SU-DHL-6 (cell line): ENCODE data around the gene LRRN2.

Experiments used
- H2AFZ ChIP-seq: fragments of 200-600 bp; sonication (generic); 2 replicates; pipeline ENCODE4 v1.6.1; 2014; ENCODE audit warnings: low read depth, mild to moderate bottlenecking, moderate library complexity, mixed read lengths, antibody characterized with exemption, low read length; ENCODE audit not compliant: severe bottlenecking
- H3F3A ChIP-seq: fragments of 200-600 bp; shearing (Covaris generic); 2 replicates; pipeline ENCODE4 v1.6.0; 2016; ENCODE audit warnings: antibody characterized with exemption, mild to moderate bottlenecking; ENCODE audit not compliant: insufficient read depth
- H3K27ac ChIP-seq: fragments of 200-600 bp; sonication (generic); 2 replicates; pipeline ENCODE4 v1.5.1; 2016; ENCODE audit warnings: low read depth, mild to moderate bottlenecking, low read length, moderate library complexity, mixed read lengths
- H3K27me3 ChIP-seq: fragments of 200-600 bp; sonication (generic), shearing (Covaris generic); 2 replicates; pipeline ENCODE4 v1.6.0; 2014; ENCODE audit warnings: mild to moderate bottlenecking, low read length
- H3K36me3 ChIP-seq: fragments of 200-600 bp; sonication (generic); 2 replicates; pipeline ENCODE4 v1.6.1; 2014; ENCODE audit warnings: mild to moderate bottlenecking, low read length, mixed read lengths
- H3K4me2 ChIP-seq: fragments of 300-600, 200-600 bp; shearing (Covaris generic), sonication (generic); 2 replicates; pipeline ENCODE4 v1.6.0; 2014; ENCODE audit warnings: low read length, low read depth, mild to moderate bottlenecking; ENCODE audit not compliant: poor library complexity, severe bottlenecking
- H3K4me3 ChIP-seq: fragments of 200-600 bp; sonication (generic); 2 replicates; pipeline ENCODE4 v1.5.1; 2014; ENCODE audit warnings: antibody characterized with exemption, low read length, mild to moderate bottlenecking, mixed read lengths; ENCODE audit not compliant: insufficient read depth, poor library complexity, severe bottlenecking
- H3K79me2 ChIP-seq: fragments of 200-600 bp; sonication (generic); 2 replicates; pipeline ENCODE4 v1.6.1; 2014; ENCODE audit warnings: mild to moderate bottlenecking, low read length, moderate library complexity; ENCODE audit not compliant: insufficient read depth
- H3K9ac ChIP-seq: fragments of 200-600 bp; sonication (generic); 2 replicates; pipeline ENCODE4 v1.7.0; 2014; ENCODE audit warnings: mild to moderate bottlenecking, low read length
- H3K9me2 ChIP-seq: fragments of 200-600 bp; sonication (generic); replicated peaks from 2 replicates; pipeline ENCODE4 v1.6.1; 2014; ENCODE audit warnings: low read length; ENCODE audit not compliant: insufficient read depth
- H3K9me3 ChIP-seq: fragments of 200-600 bp; sonication (generic); 2 replicates; pipeline ENCODE4 v1.6.1; 2014; ENCODE audit warnings: low read length, mixed read lengths; ENCODE audit not compliant: insufficient read depth
- H4K20me1 ChIP-seq: fragments of 200-600 bp; sonication (generic); 2 replicates; pipeline ENCODE4 v1.6.1; 2014; ENCODE audit warnings: low read depth, mild to moderate bottlenecking, antibody characterized with exemption, low read length, moderate library complexity, mixed read lengths
- CTCF ChIP-seq: fragments of 200-600 bp; sonication (generic); IDR thresholded peaks from one replicate; pipeline ENCODE4 v1.5.1; 2017; ENCODE audit warnings: antibody characterized with exemption, mild to moderate bottlenecking, low read length, moderate library complexity; ENCODE audit not compliant: insufficient read depth, poor library complexity, severe bottlenecking
- EZH2phosphoT487 ChIP-seq: fragments of 200-600 bp; sonication (generic), shearing (Covaris generic); conservative IDR thresholded peaks from 2 replicates; pipeline ENCODE4 v1.6.1; 2018; ENCODE audit warnings: mild to moderate bottlenecking, antibody characterized with exemption, low read length, moderate library complexity, mixed read lengths

LRRN2 gene

DNA sequence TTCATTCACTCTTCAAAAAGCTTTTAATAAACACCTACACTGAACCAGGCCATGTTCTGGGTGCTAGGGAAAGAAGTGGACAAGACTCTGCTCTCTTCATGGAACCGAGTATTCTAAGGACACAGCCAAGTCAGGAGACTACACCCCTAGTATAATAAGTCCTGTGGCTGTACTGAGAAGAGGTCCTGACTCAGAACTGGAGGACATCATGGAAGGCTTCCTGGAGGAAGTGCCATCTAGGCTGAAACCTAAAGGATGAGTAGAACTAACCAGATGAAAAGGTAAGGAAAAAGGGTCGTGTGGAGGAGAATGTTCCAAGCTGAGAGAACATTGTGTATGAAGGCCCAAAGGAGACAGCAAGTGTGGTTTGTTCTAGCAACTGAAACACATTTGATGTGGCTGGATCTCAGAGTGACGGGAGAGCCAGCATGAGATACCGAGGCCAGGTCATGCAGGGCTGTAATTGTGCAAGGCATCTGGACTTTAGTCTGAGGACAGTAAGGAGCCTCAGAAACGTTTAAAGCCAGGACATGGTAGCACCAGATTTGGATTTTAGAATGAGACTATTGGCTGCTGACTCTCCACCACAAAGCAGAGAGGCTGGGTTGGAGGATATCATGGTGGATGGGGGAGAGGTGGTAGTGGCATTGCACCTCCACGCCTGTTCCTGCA is 82.5 kb downstream of the LRRN2 start:
- H3K27ac ChIP-seq = no peak overlapping the region
- H3K79me2 ChIP-seq = no peaks in the 10 kb centered on the region
- TF ChIP-seq CTCF (no peak), EZH2phosphoT487 (no peak)
- no peaks in the 10 kb centered on the region for H3K27me3 ChIP-seq
- no peaks in the 10 kb centered on the region for H3K9me3 ChIP-seq
- H3K4me2 ChIP-seq = no peak overlapping the region
- no peak overlapping the region for H3K4me3 ChIP-seq
- H4K20me1 ChIP-seq = no peaks in the 10 kb centered on the region
- no peak overlapping the region for H2AFZ ChIP-seq
- H3K36me3 ChIP-seq = no peaks in the 10 kb centered on the region
- H3F3A ChIP-seq = no peaks in the 10 kb centered on the region
- no peaks in the 10 kb centered on the region for H3K9me2 ChIP-seq
- H3K9ac ChIP-seq = no peak overlapping the region

- H3K4me3 ChIP-seq = no peak overlapping the region
- H3K27me3 ChIP-seq = no peaks in the 10 kb centered on the region
- no peak overlapping the region for H2AFZ ChIP-seq
- H4K20me1 ChIP-seq = no peaks in the 10 kb centered on the region
- TF ChIP-seq EZH2phosphoT487 (no peak), CTCF (no peak)
- H3K9ac ChIP-seq = no peak overlapping the region
- no peaks in the 10 kb centered on the region for H3K79me2 ChIP-seq
- no peaks in the 10 kb centered on the region for H3K36me3 ChIP-seq
- H3K4me2 ChIP-seq = no peak overlapping the region
- H3K27ac ChIP-seq = no peak overlapping the region
- no peaks in the 10 kb centered on the region for H3K9me3 ChIP-seq
- H3K9me2 ChIP-seq = no peaks in the 10 kb centered on the region
- H3F3A ChIP-seq = no peaks in the 10 kb centered on the region
These were observed 83.4 kb downstream of the LRRN2 start for GRCh38 chr1:204602111-204602579.

DNA sequence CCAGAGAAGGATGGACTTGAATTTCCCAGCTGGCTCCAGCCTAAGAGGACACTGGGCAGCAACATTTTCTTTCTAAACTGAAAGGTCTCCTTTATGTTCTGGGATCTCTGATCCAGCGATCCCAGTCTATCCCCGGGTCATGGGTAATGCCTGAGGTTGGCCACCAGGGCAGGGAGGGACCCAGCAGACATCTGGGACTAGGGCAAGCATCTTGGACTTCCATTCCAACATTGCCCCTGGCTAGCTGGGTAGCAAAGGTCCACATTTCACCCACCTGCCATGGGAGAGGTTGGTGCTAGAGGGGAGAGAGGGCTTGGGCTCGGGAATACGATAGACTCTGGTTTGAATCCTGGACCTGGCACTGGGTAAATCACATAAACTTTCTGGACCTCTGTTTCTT is 84.6 kb downstream of the LRRN2 start:
- H3K9me2 ChIP-seq = no peaks in the 10 kb centered on the region
- H3K27me3 ChIP-seq = no peaks in the 10 kb centered on the region
- H3K9ac ChIP-seq = no peak overlapping the region
- H2AFZ ChIP-seq = no peak overlapping the region
- no peaks in the 10 kb centered on the region for H3K36me3 ChIP-seq
- H3F3A ChIP-seq = no peaks in the 10 kb centered on the region
- no peak overlapping the region for H3K4me3 ChIP-seq
- no peaks in the 10 kb centered on the region for H3K79me2 ChIP-seq
- no peaks in the 10 kb centered on the region for H4K20me1 ChIP-seq
- H3K27ac ChIP-seq = no peak overlapping the region
- no peak overlapping the region for H3K4me2 ChIP-seq
- TF ChIP-seq CTCF (no peak), EZH2phosphoT487 (no peak)
- H3K9me3 ChIP-seq = no peaks in the 10 kb centered on the region
